Endodermal cell (in vitro differentiated cells): Measurements from ENCODE around the gene AP4E1. TPM values are rescaled to one million over a fixed set of nuclear protein-coding genes. Genes with fewer than 3 reads are reported as not detected.

Source experiments
- DNase-seq: peaks from one replicate; pipeline ENCODE4 v3.0.0-alpha.2; 2017
- H3K27ac ChIP-seq: 2 replicates; pipeline ENCODE4 v1.5.1; 2013; ENCODE audit warnings: mild to moderate bottlenecking, low read depth, low read length, moderate library complexity
- H3K27me3 ChIP-seq: 2 replicates; pipeline ENCODE4 v1.6.1; 2013; ENCODE audit warnings: mild to moderate bottlenecking, low read length, moderate library complexity; ENCODE audit not compliant: insufficient read depth, control insufficient read depth, poor library complexity, severe bottlenecking
- H3K36me3 ChIP-seq: 2 replicates; pipeline ENCODE4 v1.7.0; 2013; ENCODE audit warnings: mild to moderate bottlenecking, low read length, moderate library complexity; ENCODE audit not compliant: control insufficient read depth, insufficient read depth
- H3K4me1 ChIP-seq: one replicate; pipeline ENCODE4 v1.7.0; 2013; ENCODE audit warnings: low read length; ENCODE audit not compliant: control insufficient read depth, insufficient read depth
- H3K4me3 ChIP-seq: 2 replicates; pipeline ENCODE4 v1.5.1; 2013; ENCODE audit warnings: mild to moderate bottlenecking, low read length, moderate library complexity
- H3K9ac ChIP-seq: 2 replicates; pipeline ENCODE4 v1.6.1; 2013; ENCODE audit warnings: mild to moderate bottlenecking, low read length, moderate library complexity; ENCODE audit not compliant: poor library complexity, severe bottlenecking; ENCODE audit errors: extremely low read depth
- H3K9me3 ChIP-seq: 2 replicates; pipeline ENCODE4 v1.6.1; 2013; ENCODE audit warnings: mild to moderate bottlenecking, low read length, moderate library complexity; ENCODE audit not compliant: control insufficient read depth
- H3K27ac Mint-ChIP-seq: 2 replicates; pipeline ENCODE4 v1.8.0; 2020; ENCODE audit warnings: mixed read lengths
- H3K27me3 Mint-ChIP-seq: 2 replicates; pipeline ENCODE4 v1.8.0; 2021; ENCODE audit warnings: mild to moderate bottlenecking, mixed read lengths; ENCODE audit not compliant: insufficient read depth
- H3K36me3 Mint-ChIP-seq: 2 replicates; pipeline ENCODE4 v1.8.0; 2020; ENCODE audit warnings: low read depth, mixed read lengths
- H3K4me1 Mint-ChIP-seq: 2 replicates; pipeline ENCODE4 v1.8.0; 2020; ENCODE audit warnings: mixed read lengths
- H3K4me3 Mint-ChIP-seq: 2 replicates; pipeline ENCODE4 v1.8.0; 2020; ENCODE audit warnings: mild to moderate bottlenecking, moderate library complexity, mixed read lengths
- H3K9me3 Mint-ChIP-seq: 2 replicates; pipeline ENCODE4 v1.8.0; 2020; ENCODE audit warnings: mild to moderate bottlenecking, mixed read lengths
- WGBS, 2 experiments: methylation state at CpG; one replicate each; pipeline versions ENCODE4 v1.1.5 to v1.1.7; 2013; ENCODE audit warnings: missing lambda C conversion rate in 2 of 2, mixed read lengths in 1 of 2; ENCODE audit not compliant: insufficient coverage in 1 of 2, insufficient read length in 1 of 2; 5-methylcytosine and 5-hydroxymethylcytosine counted together
- total RNA-seq, 2 donors: library from RNA; stranded (reverse); fragmentation: NEBNext Ultra II Directional in 1 of 2; extraction: Animal tissue kit (Norgen Biotek cat#: 25700) in 1 of 2; gene quantifications; 2 replicates in 1 of 2; 3 replicates in 1 of 2; pipeline ENCODE4 v1.2.1, GENCODE V29; 2021
- TF ChIP-seq, protein P1 (sequence below): fragments of 200-600 bp; sonication (generic); conservative IDR thresholded peaks from 2 replicates; pipeline ENCODE4 v1.5.0; 2021; ENCODE audit warnings: antibody characterized with exemption, mild to moderate bottlenecking

Gene AP4E1
- total RNA-seq, 2 donors from 2014 or later, result 7.8 to 12.5 TPM

- peaks cover 64% of the 10 kb centered on the region for H3K36me3 Mint-ChIP-seq
- H3K27me3 ChIP-seq, result no peaks in the 10 kb centered on the region
- no peaks in the 10 kb centered on the region for H3K4me1 ChIP-seq
- H3K9me3 Mint-ChIP-seq, result peaks cover 22% of the 10 kb centered on the region
- 83 to 100% methylated on average over 1 of the region's 2 CpGs for WGBS, 2 experiments
- peaks cover 41% of the 10 kb centered on the region for H3K36me3 ChIP-seq
- no peak for DNase-seq
- no peaks in the 10 kb centered on the region for H3K27me3 Mint-ChIP-seq
- H3K27ac ChIP-seq, result no peak overlapping the region
- H3K4me3 ChIP-seq, result no peak overlapping the region
- H3K9me3 ChIP-seq, result peaks cover 36% of the 10 kb centered on the region
- H3K27ac Mint-ChIP-seq, result no peak overlapping the region
- H3K9ac ChIP-seq, result no peak overlapping the region
- TF ChIP-seq, protein P1, sequence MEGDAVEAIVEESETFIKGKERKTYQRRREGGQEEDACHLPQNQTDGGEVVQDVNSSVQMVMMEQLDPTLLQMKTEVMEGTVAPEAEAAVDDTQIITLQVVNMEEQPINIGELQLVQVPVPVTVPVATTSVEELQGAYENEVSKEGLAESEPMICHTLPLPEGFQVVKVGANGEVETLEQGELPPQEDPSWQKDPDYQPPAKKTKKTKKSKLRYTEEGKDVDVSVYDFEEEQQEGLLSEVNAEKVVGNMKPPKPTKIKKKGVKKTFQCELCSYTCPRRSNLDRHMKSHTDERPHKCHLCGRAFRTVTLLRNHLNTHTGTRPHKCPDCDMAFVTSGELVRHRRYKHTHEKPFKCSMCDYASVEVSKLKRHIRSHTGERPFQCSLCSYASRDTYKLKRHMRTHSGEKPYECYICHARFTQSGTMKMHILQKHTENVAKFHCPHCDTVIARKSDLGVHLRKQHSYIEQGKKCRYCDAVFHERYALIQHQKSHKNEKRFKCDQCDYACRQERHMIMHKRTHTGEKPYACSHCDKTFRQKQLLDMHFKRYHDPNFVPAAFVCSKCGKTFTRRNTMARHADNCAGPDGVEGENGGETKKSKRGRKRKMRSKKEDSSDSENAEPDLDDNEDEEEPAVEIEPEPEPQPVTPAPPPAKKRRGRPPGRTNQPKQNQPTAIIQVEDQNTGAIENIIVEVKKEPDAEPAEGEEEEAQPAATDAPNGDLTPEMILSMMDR, result no peak
- no peak overlapping the region for H3K4me3 Mint-ChIP-seq
- H3K4me1 Mint-ChIP-seq, result no peaks in the 10 kb centered on the region
Observed at GRCh38 chr15:50968353-50968752, 59.9 kb downstream of the AP4E1 start.

- peaks cover 26% of the 10 kb centered on the region for H3K9me3 ChIP-seq
- H3K4me3 ChIP-seq, result no peak overlapping the region
- WGBS, 2 experiments, result 100% methylated on average over 1 of the region's 2 CpGs; no CpG with 5 or more reads in 1 of the 2 experiments
- H3K27me3 Mint-ChIP-seq, result no peaks in the 10 kb centered on the region
- DNase-seq, result no peak
- H3K27ac ChIP-seq, result no peak overlapping the region
- no peaks in the 10 kb centered on the region for H3K27me3 ChIP-seq
- peaks cover 65% of the 10 kb centered on the region for H3K36me3 Mint-ChIP-seq
- H3K4me1 ChIP-seq, result no peaks in the 10 kb centered on the region
- TF ChIP-seq, protein P1, result no peak
- no peak overlapping the region for H3K27ac Mint-ChIP-seq
- peaks cover 39% of the 10 kb centered on the region for H3K36me3 ChIP-seq
- no peak overlapping the region for H3K4me3 Mint-ChIP-seq
- H3K4me1 Mint-ChIP-seq, result no peaks in the 10 kb centered on the region
- peaks cover 16% of the 10 kb centered on the region for H3K9me3 Mint-ChIP-seq
- no peak overlapping the region for H3K9ac ChIP-seq
Observed at GRCh38 chr15:50970524-50970923, 62.0 kb downstream of the AP4E1 start.

DNA sequence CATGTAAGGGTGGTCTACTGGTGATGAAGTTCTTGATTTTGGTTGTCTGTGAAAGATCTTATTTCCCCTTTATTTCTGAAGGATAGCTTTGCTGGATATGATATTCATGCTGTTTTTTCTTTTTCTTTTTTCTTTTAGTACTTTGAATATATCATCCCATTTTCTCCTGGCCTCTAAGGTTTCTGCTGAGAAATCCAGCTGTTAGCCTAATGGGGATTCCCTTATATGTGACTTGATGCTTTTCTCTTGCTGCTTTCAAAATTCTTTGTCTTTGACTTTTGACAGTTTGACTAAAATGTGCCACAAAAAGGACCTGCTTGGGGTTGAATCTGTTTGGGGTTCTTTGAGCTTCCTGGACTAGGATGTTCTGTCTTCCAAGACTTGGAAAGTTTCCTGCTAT lies 62.6 kb downstream of the AP4E1 start:
- H3K4me1 Mint-ChIP-seq, result no peaks in the 10 kb centered on the region
- Histone ChIP-seq H3K4me1 (no peaks in the 10 kb centered on the region), H3K9ac (no peak overlapping the region), H3K36me3 (peaks cover 39% of the 10 kb centered on the region), H3K9me3 (peaks cover 26% of the 10 kb centered on the region), H3K27me3 (no peaks in the 10 kb centered on the region), H3K27ac (no peak overlapping the region), H3K4me3 (no peak overlapping the region)
- TF ChIP-seq, protein P1, result no peak
- no peak overlapping the region for H3K27ac Mint-ChIP-seq
- peaks cover 62% of the 10 kb centered on the region for H3K36me3 Mint-ChIP-seq
- no peak for DNase-seq
- peaks cover 16% of the 10 kb centered on the region for H3K9me3 Mint-ChIP-seq
- no peak overlapping the region for H3K4me3 Mint-ChIP-seq
- no peaks in the 10 kb centered on the region for H3K27me3 Mint-ChIP-seq
